GM23338 (cell line): ENCODE results near the gene CYP24A1. TPM values are rescaled to one million over a fixed set of nuclear protein-coding genes. Genes with fewer than 3 reads are reported as not detected.

Source experiments
- ATAC-seq: fragments of 200-7000 bp; cut with Tn5 transposase; 3 replicates; pipeline ENCODE4 v1.9.1; 2020
- DNase-seq: peaks from one replicate; pipeline ENCODE4 v3.0.0-alpha.2; 2015; ENCODE audit warnings: low spot score
- H2AFZ ChIP-seq: fragments of 200-600 bp; sonication (generic); 2 replicates; pipeline ENCODE4 v1.8.0; 2016; ENCODE audit warnings: antibody characterized with exemption, mild to moderate bottlenecking, moderate library complexity
- H3F3A ChIP-seq: fragments of 200-600 bp; sonication (generic); replicated peaks from 2 replicates; pipeline ENCODE4 v1.8.0; 2017; ENCODE audit warnings: antibody characterized with exemption, mixed run types, low read depth
- H3K27ac ChIP-seq: fragments of 200-600 bp; sonication (generic); 2 replicates; pipeline ENCODE4 v1.6.1; 2016; ENCODE audit warnings: low read depth
- H3K27me3 ChIP-seq: fragments of 200-600 bp; sonication (generic); 2 replicates; pipeline ENCODE4 v1.8.0; 2016; ENCODE audit warnings: mild to moderate bottlenecking, mixed run types, moderate library complexity; ENCODE audit not compliant: insufficient read depth
- H3K36me3 ChIP-seq: fragments of 200-600 bp; sonication (generic); 2 replicates; pipeline ENCODE4 v1.8.0; 2016; ENCODE audit warnings: mild to moderate bottlenecking; ENCODE audit not compliant: insufficient read depth
- H3K4me1 ChIP-seq: fragments of 200-600 bp; sonication (generic); 2 replicates; pipeline ENCODE4 v1.8.0; 2016; ENCODE audit warnings: mild to moderate bottlenecking, moderate library complexity; ENCODE audit not compliant: insufficient read depth
- H3K4me2 ChIP-seq: fragments of 200-600 bp; sonication (generic); 2 replicates; pipeline ENCODE4 v1.7.1; 2017; ENCODE audit warnings: mixed run types
- H3K4me3 ChIP-seq: fragments of 200-600 bp; sonication (generic); 2 replicates; pipeline ENCODE4 v1.6.1; 2016; ENCODE audit warnings: mixed run types
- H3K79me2 ChIP-seq: fragments of 200-600 bp; sonication (generic); replicated peaks from 2 replicates; pipeline ENCODE4 v1.8.0; 2017; ENCODE audit warnings: mild to moderate bottlenecking; ENCODE audit not compliant: insufficient read depth
- H3K9me2 ChIP-seq: fragments of 200-600 bp; sonication (generic); 2 replicates; pipeline ENCODE4 v1.8.0; 2017; ENCODE audit not compliant: insufficient read depth
- H4K20me1 ChIP-seq: fragments of 200-600 bp; sonication (generic); replicated peaks from 2 replicates; pipeline ENCODE4 v1.8.0; 2017; ENCODE audit warnings: mild to moderate bottlenecking; ENCODE audit not compliant: insufficient read depth
- H3K27ac Mint-ChIP-seq: 2 replicates; pipeline ENCODE4 v1.8.0; 2020; ENCODE audit warnings: inconsistent platforms, mild to moderate bottlenecking, moderate library complexity, mixed read lengths
- H3K27me3 Mint-ChIP-seq: 3 replicates; pipeline ENCODE4 v1.8.0; 2022; ENCODE audit warnings: low read depth, mild to moderate bottlenecking, moderate library complexity, mixed read lengths, inconsistent platforms; ENCODE audit not compliant: insufficient read depth, poor library complexity
- H3K36me3 Mint-ChIP-seq: 3 replicates; pipeline ENCODE4 v1.8.0; 2021; ENCODE audit warnings: low read depth, mild to moderate bottlenecking, inconsistent platforms, moderate library complexity, mixed read lengths
- H3K4me1 Mint-ChIP-seq: 3 replicates; pipeline ENCODE4 v1.8.0; 2020; ENCODE audit warnings: mild to moderate bottlenecking, inconsistent platforms, mixed read lengths
- H3K4me3 Mint-ChIP-seq: 3 replicates; pipeline ENCODE4 v1.8.0; 2021; ENCODE audit warnings: moderate library complexity, mild to moderate bottlenecking, inconsistent platforms, mixed read lengths
- H3K9me3 Mint-ChIP-seq: 3 replicates; pipeline ENCODE4 v1.8.0; 2020; ENCODE audit warnings: moderate library complexity, mild to moderate bottlenecking, inconsistent platforms, mixed read lengths
- CREB1 ChIP-seq: fragments of 250-450 bp; sonication (Bioruptor Pico); IDR thresholded peaks from 2 replicates; pipeline ENCODE4 v1.5.0; 2020; ENCODE audit warnings: low read depth, mild to moderate bottlenecking, moderate library complexity
- EZH2 ChIP-seq: fragments of 200-600 bp; sonication (generic); IDR thresholded peaks from one replicate; pipeline ENCODE4 v1.8.0; 2017; ENCODE audit warnings: antibody characterized with exemption, mild to moderate bottlenecking, low read depth; ENCODE audit not compliant: unreplicated experiment
- EZH2phosphoT487 ChIP-seq: fragments of 200-600 bp; sonication (generic); IDR thresholded peaks from one replicate; pipeline ENCODE4 v1.8.1; 2018; ENCODE audit warnings: antibody characterized with exemption; ENCODE audit not compliant: unreplicated experiment
- NANOG ChIP-seq: IDR thresholded peaks from 2 replicates; pipeline ENCODE4 v1.6.1; 2016; ENCODE audit warnings: antibody characterized with exemption, borderline replicate concordance
- POLR2AphosphoS5 ChIP-seq: IDR thresholded peaks from 2 replicates; pipeline ENCODE4 v1.6.1; 2016; ENCODE audit warnings: antibody characterized with exemption, low read depth
- STAT1 ChIP-seq: IDR thresholded peaks from one replicate; pipeline ENCODE4 v1.6.1; 2016; ENCODE audit warnings: antibody characterized with exemption; ENCODE audit not compliant: unreplicated experiment
- ZNF114 ChIP-seq: fragments of 250-450 bp; sonication (Bioruptor Pico); IDR thresholded peaks from 2 replicates; pipeline ENCODE4 v1.5.0; 2020; ENCODE audit warnings: mild to moderate bottlenecking, moderate library complexity
- ZNF331 ChIP-seq: fragments of 250-450 bp; sonication (Bioruptor Pico); IDR thresholded peaks from 2 replicates; pipeline ENCODE4 v1.5.0; 2020; ENCODE audit warnings: low read depth, mild to moderate bottlenecking, moderate library complexity
- polyA plus RNA-seq: library from polyadenylated mRNA; unstranded; fragments of >200 nt; fragmentation: Nextera tagmentation; extraction: Ambion mirVana; gene quantifications from 2 replicates; pipeline ENCODE4 v1.2.1, GENCODE V29; 2016
- total RNA-seq: library from RNA; depleted of rRNA; stranded (reverse); fragments of >200 nt; shearing (Covaris generic); gene quantifications from 2 replicates; pipeline ENCODE4 v1.2.3, GENCODE V29; 2014
- TF ChIP-seq, protein P1 (sequence below): IDR thresholded peaks from 2 replicates; pipeline ENCODE4 v1.6.1; 2016; ENCODE audit warnings: antibody characterized with exemption
- TF ChIP-seq, protein P2 (sequence below): fragments of 250-450 bp; sonication (Bioruptor Pico); IDR thresholded peaks from 2 replicates; pipeline ENCODE4 v1.5.0; 2020; ENCODE audit warnings: mild to moderate bottlenecking, moderate library complexity
- TF ChIP-seq, protein P3 (sequence below): IDR thresholded peaks from one replicate; pipeline ENCODE4 v1.6.1; 2018; ENCODE audit warnings: antibody characterized with exemption; ENCODE audit not compliant: unreplicated experiment

CYP24A1 gene
- total and polyA plus RNA-seq, 2 experiments from 2014 or later: 0.10 TPM; not detected in 1

DNA sequence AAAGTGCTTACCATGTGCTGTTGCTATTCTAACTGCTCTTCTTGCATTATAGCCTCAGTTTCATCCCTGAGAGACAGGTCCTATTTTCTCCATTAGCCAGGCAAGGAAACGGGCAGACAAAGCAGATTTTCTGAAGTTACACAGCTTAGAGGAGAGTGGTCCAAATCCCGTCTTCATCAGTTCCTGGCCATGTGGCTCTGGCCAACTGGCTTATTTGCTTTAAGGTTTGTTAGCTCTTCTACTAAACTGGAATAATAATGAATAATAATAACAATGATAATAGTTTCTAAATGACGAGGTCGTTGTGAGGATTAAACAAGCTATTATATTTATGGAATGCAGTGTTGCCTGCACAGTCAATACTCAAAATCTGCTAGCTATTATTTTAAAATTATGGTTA, 67.6 kb downstream of the CYP24A1 start:
- Mint-ChIP-seq H3K4me3 (no peak overlapping the region), H3K27me3 (peaks cover 3% of the 10 kb centered on the region), H3K27ac (no peak overlapping the region), H3K4me1 (peaks cover 5% of the 10 kb centered on the region; the same call in 2 of the 3 replicates), H3K36me3 (no peaks in the 10 kb centered on the region), H3K9me3 (no peaks in the 10 kb centered on the region; the same call in 2 of the 3 replicates)
- Histone ChIP-seq H4K20me1 (no peaks in the 10 kb centered on the region), H3K9me2 (no peaks in the 10 kb centered on the region), H3K4me3 (no peak overlapping the region), H2AFZ (no peak overlapping the region), H3K4me1 (no peaks in the 10 kb centered on the region), H3K27ac (no peak overlapping the region), H3K27me3 (no peaks in the 10 kb centered on the region), H3F3A (no peaks in the 10 kb centered on the region), H3K36me3 (no peaks in the 10 kb centered on the region), H3K79me2 (no peaks in the 10 kb centered on the region), H3K4me2 (no peak overlapping the region)
- TF ChIP-seq POLR2AphosphoS5: no peak
- DNase-seq (no peak), ATAC-seq (no peak)

DNA sequence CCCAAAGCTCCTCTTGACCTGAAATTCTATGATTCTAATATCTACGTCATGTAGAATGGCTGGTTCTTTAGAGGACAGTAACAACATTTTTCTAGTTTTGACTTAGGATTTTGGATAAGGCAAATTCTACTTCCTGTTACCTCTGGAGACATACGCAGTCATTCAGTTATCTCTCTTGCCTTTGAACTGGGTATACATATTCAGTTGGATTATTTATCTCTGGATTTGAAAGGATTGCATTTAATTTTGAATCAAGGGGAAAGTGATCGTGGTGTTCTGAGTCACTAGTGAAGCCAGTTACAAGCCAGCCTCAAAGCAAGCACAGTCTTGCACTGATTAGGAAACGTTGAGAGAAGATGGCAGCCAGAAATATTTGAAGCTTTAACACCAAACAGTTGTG, 68.1 kb downstream of the CYP24A1 start:
- no peaks in the 10 kb centered on the region for H3K27me3 ChIP-seq
- H3K36me3 ChIP-seq: no peaks in the 10 kb centered on the region
- no peaks in the 10 kb centered on the region for H3K9me2 ChIP-seq
- no peaks in the 10 kb centered on the region for H3F3A ChIP-seq
- H3K79me2 ChIP-seq: no peaks in the 10 kb centered on the region
- Mint-ChIP-seq H3K4me1 (peaks cover 5% of the 10 kb centered on the region; the same call in 2 of the 3 replicates), H3K27me3 (peaks cover 3% of the 10 kb centered on the region), H3K9me3 (no peaks in the 10 kb centered on the region), H3K27ac (no peak overlapping the region), H3K36me3 (no peaks in the 10 kb centered on the region), H3K4me3 (no peak overlapping the region)
- no peak overlapping the region for H3K4me3 ChIP-seq
- no peaks in the 10 kb centered on the region for H4K20me1 ChIP-seq
- no peak overlapping the region for H3K27ac ChIP-seq
- H2AFZ ChIP-seq: no peak overlapping the region
- ATAC-seq: no peak
- DNase-seq: no peak
- no peak overlapping the region for H3K4me2 ChIP-seq
- H3K4me1 ChIP-seq: no peaks in the 10 kb centered on the region
- TF ChIP-seq, protein P1, sequence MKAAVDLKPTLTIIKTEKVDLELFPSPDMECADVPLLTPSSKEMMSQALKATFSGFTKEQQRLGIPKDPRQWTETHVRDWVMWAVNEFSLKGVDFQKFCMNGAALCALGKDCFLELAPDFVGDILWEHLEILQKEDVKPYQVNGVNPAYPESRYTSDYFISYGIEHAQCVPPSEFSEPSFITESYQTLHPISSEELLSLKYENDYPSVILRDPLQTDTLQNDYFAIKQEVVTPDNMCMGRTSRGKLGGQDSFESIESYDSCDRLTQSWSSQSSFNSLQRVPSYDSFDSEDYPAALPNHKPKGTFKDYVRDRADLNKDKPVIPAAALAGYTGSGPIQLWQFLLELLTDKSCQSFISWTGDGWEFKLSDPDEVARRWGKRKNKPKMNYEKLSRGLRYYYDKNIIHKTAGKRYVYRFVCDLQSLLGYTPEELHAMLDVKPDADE: no peak
- TF ChIP-seq EZH2 (no peak), POLR2AphosphoS5 (no peak), STAT1 (no peak), CREB1 (no peak), ZNF114 (CRISPR knock-in tag) (no peak), ZNF331 (CRISPR knock-in tag) (no peak), EZH2phosphoT487 (no peak), NANOG (no peak)
- TF ChIP-seq, protein P2, sequence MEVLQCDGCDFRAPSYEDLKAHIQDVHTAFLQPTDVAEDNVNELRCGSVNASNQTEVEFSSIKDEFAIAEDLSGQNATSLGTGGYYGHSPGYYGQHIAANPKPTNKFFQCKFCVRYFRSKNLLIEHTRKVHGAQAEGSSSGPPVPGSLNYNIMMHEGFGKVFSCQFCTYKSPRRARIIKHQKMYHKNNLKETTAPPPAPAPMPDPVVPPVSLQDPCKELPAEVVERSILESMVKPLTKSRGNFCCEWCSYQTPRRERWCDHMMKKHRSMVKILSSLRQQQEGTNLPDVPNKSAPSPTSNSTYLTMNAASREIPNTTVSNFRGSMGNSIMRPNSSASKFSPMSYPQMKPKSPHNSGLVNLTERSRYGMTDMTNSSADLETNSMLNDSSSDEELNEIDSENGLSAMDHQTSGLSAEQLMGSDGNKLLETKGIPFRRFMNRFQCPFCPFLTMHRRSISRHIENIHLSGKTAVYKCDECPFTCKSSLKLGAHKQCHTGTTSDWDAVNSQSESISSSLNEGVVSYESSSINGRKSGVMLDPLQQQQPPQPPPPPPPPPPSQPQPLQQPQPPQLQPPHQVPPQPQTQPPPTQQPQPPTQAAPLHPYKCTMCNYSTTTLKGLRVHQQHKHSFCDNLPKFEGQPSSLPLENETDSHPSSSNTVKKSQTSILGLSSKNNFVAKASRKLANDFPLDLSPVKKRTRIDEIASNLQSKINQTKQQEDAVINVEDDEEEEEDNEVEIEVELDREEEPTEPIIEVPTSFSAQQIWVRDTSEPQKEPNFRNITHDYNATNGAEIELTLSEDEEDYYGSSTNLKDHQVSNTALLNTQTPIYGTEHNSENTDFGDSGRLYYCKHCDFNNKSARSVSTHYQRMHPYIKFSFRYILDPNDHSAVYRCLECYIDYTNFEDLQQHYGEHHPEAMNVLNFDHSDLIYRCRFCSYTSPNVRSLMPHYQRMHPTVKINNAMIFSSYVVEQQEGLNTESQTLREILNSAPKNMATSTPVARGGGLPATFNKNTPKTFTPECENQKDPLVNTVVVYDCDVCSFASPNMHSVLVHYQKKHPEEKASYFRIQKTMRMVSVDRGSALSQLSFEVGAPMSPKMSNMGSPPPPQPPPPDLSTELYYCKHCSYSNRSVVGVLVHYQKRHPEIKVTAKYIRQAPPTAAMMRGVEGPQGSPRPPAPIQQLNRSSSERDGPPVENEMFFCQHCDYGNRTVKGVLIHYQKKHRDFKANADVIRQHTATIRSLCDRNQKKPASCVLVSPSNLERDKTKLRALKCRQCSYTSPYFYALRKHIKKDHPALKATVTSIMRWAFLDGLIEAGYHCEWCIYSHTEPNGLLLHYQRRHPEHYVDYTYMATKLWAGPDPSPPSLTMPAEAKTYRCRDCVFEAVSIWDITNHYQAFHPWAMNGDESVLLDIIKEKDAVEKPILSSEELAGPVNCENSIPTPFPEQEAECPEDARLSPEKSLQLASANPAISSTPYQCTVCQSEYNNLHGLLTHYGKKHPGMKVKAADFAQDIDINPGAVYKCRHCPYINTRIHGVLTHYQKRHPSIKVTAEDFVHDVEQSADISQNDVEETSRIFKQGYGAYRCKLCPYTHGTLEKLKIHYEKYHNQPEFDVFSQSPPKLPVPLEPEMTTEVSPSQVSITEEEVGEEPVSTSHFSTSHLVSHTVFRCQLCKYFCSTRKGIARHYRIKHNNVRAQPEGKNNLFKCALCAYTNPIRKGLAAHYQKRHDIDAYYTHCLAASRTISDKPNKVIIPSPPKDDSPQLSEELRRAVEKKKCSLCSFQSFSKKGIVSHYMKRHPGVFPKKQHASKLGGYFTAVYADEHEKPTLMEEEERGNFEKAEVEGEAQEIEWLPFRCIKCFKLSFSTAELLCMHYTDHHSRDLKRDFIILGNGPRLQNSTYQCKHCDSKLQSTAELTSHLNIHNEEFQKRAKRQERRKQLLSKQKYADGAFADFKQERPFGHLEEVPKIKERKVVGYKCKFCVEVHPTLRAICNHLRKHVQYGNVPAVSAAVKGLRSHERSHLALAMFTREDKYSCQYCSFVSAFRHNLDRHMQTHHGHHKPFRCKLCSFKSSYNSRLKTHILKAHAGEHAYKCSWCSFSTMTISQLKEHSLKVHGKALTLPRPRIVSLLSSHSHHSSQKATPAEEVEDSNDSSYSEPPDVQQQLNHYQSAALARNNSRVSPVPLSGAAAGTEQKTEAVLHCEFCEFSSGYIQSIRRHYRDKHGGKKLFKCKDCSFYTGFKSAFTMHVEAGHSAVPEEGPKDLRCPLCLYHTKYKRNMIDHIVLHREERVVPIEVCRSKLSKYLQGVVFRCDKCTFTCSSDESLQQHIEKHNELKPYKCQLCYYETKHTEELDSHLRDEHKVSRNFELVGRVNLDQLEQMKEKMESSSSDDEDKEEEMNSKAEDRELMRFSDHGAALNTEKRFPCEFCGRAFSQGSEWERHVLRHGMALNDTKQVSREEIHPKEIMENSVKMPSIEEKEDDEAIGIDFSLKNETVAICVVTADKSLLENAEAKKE (CRISPR knock-in tag): no peak
- TF ChIP-seq, protein P3, sequence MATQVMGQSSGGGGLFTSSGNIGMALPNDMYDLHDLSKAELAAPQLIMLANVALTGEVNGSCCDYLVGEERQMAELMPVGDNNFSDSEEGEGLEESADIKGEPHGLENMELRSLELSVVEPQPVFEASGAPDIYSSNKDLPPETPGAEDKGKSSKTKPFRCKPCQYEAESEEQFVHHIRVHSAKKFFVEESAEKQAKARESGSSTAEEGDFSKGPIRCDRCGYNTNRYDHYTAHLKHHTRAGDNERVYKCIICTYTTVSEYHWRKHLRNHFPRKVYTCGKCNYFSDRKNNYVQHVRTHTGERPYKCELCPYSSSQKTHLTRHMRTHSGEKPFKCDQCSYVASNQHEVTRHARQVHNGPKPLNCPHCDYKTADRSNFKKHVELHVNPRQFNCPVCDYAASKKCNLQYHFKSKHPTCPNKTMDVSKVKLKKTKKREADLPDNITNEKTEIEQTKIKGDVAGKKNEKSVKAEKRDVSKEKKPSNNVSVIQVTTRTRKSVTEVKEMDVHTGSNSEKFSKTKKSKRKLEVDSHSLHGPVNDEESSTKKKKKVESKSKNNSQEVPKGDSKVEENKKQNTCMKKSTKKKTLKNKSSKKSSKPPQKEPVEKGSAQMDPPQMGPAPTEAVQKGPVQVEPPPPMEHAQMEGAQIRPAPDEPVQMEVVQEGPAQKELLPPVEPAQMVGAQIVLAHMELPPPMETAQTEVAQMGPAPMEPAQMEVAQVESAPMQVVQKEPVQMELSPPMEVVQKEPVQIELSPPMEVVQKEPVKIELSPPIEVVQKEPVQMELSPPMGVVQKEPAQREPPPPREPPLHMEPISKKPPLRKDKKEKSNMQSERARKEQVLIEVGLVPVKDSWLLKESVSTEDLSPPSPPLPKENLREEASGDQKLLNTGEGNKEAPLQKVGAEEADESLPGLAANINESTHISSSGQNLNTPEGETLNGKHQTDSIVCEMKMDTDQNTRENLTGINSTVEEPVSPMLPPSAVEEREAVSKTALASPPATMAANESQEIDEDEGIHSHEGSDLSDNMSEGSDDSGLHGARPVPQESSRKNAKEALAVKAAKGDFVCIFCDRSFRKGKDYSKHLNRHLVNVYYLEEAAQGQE: no peak
